ENCODE measurements around the gene LYST.
A peak's percentile ranks its signal among the peaks of the same experiment; 100 is the strongest.

LYST gene

DNA sequence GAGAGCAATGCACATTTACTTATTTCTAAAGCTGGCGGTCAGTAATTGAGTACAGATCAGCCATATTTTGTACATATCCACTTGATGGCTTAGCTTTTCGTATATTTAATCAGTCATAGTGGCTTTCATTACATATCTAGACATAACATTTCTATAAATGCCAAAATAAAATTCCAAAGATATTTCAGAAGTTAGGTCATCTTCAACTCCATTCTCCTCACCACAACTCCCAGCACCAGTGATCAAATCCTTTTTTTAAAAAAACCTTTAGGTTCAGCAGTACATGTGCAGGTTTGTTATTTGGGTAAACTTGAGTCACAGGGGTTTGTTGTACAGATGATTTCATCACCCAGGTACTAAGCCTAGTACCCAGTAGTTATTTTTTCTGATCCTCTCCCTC, 163.2 kb downstream of the LYST start:
- no peak for DNase-seq

DNA sequence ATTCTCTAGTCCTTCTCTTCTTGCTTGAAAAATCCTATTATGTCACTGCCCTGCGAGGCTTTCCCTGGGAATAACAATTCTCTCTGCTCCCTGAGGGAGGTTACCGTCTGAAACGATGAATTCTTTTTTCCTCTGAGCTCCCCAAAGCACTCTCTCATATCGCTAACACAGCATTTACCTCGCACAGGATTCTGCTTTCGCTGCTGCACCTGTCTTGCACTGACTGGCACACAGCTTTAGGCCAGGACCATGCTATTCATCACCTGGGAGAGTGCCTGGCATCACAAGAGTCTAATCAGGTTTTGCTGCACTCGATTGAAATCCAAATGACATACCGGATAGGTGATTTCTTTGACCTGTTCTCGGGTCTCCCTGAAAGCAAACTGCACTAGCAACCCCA, 164.3 kb downstream of the LYST start:
- no peak for DNase-seq

DNA sequence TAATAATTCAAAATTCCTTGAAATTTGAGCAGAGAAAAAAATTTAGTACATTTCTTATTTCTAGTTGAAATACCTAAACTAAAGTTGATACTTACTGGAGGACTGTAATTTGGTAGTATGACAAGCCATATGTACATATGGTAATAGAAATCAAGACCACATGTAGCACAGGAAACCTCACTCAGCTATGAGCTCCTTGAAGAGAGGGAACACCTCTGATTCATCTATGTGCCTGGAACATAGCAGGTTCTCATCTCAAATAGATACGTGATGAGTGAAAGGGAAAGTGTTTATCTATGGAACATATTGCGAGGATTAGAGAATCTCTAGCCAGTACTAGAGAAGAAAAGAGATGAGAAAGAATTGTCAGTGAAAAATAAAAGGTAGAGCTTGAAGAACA, 169.2 kb downstream of the LYST start:
- DNase-seq, result peak; percentile 8

DNA sequence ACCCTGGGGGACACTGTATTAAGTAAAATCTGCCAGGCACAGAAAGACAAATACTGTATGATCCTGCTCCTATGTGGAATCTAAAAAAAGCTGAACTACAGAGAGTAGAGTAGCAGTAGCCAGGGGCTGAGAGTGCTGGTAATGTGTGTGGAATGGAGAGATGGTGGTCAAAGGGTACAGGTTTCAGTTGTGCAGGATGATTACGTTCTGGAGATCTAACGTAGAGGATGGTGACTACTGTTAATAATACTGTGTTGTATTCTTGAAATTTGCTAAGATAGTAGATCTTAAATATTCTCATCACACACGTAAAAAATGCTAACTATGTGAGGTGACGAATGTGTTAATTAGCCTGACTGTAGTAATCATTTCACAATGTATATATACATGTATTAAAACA, 177.3 kb downstream of the LYST start:
- DNase-seq, result no peak

DNA sequence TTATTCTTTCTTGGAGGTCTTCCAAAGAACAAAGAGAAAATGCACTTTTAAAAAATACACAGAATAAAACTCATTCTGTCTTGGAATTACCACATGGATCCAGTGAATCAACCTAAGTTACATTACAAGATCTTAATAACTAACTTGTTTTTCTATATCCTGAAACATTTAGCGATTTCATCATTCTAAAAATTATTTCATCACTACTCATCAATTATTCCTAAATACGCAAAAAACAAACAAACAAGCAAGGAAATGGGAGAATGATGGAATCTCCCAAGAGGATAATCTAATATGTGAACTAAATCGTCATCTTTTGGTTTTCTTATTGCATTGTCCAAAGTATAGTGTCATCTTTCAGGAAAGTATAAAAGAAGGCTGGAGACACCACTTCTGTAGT, 178.6 kb downstream of the LYST start:
- no peak for DNase-seq

DNA sequence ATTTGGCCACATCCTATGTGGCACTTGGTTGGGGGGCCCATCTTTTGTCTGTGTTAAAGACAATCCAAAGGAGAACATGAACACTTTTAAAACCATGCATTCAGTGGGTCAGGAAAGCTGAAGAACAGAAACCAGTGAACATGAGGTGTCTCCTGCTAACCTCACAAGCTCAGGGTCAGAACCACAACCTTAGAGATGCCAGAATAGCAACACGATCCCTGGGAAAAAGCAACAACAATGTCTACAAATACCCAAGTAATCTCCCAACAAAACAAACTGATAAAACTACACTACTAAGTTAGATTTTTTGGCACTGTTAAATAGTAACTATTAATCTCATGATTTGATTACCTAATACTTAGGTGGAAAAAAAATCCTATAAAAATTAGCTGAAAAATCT, 183.1 kb downstream of the LYST start:
- no peak for DNase-seq

DNA sequence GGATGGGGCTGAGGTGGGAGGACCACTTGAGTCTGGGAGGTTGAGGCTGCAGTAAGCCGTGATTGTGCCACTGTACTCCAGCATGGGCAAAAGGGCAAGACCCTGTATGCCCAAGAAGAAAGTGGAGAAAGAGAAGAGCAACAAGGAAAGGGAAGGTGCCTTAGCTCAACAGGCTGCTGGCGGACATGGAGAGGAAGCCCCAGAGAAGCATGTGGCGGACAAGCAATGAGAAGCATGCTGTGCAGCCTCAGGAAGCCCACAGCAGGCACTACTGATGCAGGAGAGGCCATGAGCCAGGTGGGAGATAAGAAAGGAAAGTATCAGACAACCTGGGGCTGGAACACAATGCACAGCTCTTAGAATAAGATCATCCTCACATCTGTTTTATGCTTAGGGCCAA, 184.5 kb downstream of the LYST start:
- no peak for DNase-seq

DNA sequence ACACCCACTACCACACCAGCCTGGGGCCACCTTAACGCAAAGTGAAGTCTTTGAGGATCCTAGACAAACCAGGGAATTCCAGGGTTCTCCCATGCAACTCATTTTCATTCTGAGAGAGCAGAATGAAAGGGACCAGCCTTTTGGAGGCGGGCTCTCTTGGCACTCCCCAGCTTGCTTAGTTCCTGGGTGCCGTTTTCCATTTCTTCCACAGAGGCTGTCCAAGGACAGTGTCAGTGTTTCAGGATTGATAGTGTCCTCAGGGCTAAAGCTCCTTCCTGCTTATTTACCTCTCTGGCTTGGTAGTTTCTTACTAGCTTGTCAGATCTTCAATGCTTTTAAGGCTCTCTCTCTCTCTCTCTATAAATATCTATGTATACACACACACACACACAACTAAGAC, 187.1 kb downstream of the LYST start:
- no peak for DNase-seq

DNA sequence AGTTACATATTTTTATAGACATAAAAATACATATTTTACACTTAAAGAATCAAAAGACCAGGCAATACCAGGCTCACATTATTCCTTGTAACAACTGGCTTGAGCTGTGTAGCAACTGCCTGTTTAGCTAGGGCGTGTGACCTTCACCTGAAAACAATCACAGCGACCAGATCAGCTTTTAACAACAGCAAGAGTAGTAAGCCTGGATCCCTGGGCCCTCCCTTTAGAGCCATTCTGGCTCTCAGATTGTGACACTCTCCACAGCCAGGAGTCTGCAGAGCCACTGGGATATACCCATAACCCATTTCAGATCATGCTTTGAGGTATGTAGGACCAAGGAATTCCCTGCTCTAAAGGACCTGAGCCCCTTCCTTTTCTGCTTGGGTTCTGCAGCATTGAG, 187.7 kb downstream of the LYST start:
- no peak for DNase-seq

DNA sequence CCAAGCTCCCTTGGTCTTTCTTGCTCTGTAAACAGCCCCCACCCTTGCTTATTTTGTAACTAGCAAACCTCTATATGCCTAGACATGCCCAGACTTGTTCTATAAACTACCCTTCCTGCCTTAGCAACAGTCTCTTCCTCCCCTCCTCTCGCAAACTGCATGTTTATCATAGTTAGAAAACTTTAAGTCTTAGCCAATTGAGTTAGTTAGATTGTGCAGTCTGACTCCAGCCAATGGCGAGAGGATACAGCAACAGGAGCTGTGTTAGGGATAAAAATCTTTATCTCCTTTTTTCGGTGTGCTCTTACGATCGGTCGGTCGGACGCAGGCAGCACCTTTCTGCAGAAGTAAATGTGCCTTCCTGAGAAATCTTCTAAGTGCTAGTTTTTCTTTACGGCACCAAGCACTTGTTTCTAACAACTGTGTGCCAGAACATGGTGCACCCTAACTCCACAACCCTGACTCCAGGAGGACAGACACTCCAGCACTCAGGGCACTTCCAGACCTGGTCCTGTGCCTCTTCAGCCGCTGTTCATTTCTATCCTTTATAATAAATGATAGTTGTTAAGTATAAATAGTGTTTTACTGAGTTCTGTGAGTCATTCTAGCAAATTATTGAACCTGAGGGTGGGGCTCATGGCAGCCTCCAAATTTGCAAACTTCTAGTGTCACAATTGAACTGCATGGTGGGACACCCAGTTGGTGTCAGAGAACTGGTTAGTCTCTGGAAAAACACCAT, 191.4 kb downstream of the LYST start:
- DNase-seq, result no peak

DNA sequence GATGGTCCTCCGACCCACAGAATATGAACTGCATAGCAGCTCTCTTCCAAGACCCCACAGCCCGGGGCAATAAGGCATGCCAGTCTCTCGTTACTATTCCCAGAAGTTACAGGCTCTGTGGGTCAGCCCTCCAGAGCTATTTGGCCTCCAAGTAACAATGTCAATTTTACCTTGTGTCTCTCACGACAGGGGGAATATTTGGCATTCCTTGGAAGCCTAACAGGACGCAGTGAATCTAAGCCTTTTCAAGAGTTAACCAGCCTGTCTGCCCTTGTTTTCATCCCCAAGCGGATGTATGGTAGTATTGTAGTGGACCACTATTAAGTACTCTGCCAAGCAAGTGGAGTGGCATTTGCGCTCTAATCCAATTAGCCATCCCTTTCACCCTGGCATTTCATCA, 192.7 kb downstream of the LYST start:
- DNase-seq, result no peak

DNA sequence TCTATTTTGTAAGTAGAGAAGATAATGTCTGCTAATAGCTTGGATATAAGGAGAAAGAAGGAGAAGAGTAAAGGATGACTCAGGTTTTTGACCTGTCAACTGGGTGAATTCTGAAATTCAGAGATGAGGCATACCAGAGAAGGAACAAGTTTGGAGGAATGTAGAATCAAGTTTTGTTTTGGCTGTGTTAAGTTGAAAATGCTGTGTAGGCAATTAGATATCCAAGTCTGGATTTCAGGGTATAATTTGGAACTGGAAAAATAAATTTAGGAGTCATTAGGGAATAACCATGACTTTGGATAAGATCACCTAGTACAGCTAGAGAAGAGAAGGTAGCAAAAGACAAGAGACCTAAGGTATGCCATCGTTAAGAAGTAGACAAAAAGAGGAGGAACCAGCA, 194.7 kb downstream of the LYST start:
- no peak for DNase-seq

DNA sequence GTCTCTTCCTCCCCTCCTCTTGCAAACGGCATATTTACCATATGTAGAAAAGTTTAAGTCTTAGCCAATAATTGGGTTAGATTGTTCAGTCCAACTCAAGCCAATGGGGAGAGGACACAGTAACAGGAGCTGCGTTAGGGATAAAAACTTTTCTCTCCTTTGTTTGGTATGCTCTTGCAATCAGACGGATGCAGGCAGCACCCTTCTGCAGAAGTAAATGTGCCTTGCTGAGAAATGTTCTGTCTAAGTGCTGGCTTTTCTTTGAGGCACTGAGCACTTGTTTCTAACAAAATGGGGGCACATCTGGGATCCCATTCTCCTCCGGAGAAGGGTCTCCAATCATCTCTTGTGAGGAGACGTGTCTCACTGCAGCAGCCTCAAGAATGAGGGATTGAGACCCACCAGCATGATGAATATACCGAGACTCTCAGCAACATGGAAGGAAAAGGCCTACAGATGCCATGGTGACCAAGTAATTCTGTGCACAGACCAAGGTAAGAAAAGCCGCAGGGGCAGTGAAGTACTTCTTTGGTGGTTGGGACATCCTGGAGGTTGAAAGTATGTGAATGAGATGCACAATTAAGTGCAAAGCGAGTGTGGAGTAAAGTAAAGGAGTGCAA, 196.4 kb downstream of the LYST start:
- no peak for DNase-seq

DNA sequence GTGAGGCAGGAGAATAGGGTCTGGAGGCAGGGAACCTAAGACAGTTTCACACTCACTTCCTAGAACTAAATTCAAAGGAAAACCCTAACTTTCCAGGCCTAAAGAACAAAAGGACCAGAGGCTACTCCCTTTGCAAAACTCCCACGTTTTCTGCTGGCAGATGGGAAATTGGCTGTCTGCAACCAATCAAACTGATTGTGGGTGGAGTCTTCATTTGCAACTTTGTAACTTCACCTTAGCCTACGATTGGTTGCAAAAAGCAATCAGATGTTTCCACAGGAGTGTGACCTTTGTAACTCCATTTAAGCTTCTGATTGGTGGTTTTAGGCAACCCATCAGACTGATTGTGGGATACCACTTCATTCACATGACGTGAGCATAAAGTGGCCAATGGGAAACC, 197.4 kb downstream of the LYST start:
- DNase-seq, result no peak

DNA sequence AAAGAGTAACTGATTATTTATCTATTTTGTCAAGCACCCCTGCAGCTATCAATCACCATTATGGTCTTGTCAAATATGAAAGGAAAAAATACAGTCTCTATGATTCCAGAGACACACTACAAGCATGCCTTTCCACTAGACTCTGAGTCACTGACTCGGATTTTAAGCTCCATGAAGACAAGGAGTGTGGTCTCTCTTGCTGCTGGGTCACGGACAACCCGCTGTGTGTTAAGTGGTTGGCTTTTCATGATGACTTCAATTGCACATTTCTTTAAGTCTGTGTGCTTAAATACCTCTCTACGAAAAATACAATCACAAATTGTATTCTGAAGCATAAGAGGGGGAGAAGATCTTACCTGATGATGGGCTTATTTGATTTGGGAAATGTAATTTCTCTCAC, 203.1 kb downstream of the LYST start:
- DNase-seq, result no peak

DNA sequence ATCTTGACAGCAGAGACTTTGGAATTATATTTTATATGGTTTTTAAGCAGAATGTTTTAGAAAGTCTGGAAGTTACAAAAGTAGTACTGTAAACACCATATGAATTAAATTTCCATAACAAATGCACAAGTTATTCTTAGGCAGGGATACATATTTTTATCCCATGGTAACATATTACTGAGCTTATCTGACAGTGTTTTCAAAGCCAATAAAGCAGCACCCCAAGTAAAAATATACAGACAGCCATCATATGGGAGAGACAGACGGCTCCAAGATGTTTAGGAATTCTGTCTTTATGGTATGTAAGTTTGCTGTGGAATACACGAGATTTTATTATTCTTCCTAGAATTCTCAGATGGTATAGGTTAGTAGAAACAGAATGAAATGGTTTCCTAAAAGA, 205.1 kb downstream of the LYST start:
- DNase-seq, result no peak

DNA sequence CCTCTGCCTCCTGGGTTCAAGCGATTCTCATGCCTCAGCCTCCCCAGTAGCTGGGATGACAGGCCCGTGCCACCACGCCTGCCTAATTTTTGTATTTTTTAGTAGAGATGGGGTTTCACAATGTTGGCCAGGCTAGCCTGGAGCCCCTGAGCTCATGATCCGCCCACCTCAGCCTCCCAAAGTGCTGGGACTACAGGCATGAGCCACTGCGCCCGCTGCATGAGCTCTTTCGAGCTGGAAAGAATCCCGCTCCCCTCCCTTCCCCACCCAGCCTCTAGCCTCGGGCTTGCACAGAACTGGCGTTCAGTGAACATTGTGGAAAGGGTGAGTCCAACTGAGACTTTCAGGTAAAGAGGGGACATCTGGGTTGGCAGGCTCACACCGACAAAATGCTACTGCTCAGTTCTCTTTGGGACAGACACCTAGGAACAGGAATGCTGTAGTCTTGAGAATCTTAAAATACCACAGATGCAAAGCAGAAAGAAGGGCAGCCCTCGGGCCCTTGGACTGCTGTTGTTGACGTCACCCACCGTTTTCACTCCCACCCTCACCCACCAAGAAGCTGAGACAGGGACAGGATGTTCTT, 207.4 kb downstream of the LYST start:
- no peak for DNase-seq

DNA sequence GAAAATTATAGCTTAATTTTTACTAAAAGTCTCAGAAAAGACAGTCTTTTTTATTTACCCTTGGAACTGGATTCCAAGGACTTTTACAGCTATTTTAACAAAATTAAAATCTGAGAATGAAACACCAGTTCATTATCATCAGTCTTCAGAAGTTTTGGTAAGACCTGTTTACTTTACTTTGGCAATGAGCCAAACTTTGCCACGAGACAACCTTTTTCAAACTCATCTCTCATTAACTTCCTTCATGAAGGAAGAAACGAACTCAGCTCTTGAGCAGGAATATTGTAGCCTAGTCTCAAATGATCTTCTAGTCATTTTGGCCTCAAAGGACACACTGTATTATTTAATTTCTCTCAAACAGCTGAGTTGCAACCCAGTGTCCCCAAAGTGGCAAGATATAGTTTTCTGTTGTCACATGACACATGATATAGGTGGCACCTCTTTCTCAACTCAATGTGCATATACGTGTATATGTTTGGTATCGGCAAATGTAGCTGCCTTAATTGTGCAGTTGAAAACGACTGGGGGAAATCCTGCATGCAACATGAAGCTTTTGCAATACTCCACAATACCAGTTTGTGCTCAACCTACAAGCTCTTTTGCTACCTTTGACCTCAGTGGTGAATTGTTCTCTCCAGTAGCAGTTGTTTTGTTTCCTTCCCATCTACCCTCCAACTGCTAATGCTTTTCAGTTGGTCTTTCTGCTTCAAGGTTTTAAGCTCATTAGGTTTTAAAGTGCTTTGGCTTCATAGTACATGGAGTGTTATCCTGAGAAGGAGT, 208.8 kb downstream of the LYST start:
- DNase-seq, result no peak

DNA sequence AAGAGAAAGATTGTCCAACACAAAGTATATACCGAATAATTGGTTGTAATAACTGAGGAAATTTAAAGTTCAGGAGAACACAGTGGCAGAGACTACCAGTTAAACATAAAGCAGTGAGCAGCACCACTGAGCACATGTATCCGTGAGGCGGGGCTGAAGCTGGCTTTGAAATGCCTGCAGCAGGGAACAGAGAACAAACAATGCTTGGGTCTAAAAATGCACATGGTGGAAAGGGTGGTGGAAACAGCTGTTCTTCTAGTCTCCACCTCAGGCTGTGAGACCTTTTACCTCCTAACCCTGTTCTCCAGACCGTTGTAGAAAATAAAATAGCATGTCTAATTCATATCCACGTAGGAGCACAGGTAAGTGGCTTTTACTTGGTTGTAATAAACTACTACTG, 209.4 kb downstream of the LYST start:
- no peak for DNase-seq

DNA sequence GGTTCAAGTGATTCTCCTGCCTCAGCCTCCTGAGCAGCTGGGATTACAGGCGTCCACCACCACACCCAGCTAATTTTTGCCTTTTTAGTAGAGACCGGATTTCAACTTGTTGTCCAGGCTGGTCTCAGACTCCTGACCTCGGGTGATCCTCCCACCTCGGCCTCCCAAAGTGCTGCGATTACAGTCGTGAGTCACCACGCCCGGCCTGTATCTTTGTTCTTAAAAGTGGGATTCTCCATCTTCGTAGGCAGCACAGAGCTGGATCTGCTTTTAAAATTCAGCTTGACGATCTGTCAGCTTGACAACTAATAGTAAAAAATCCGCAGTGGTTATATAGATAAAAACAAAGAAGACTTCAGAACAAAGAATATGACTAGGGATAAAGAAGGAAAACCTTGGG, 214.3 kb downstream of the LYST start:
- DNase-seq, result no peak

DNA sequence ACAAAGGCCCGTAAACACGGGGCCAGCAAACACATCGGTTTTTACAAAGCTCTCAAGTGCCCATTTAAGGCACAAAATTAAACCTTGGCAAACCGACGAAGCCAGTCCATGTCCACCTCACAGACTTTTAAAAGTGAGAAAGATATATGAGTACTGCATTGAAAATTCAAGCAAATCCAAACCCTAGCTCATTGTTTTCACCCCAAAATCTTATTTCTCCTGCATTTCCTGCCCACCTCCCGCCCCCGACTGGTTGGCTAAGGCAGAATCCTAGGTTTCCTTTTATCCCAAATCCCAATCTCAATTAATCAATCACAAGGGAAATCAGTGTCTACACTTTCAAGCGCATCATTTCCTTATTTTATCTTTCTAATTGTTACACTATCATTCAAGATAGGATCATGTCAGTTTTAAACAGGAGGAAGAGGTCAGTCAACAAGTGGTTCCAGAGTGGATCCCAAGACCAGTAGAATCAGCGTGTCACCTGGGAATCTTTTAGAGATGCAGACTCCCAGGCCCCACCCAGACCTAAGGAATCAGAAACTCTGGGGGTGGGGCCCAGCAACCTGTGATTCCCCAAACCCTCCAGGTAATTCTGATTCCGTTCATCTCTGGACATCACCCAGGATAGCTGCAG, 215.4 kb downstream of the LYST start:
- no peak for DNase-seq

DNA sequence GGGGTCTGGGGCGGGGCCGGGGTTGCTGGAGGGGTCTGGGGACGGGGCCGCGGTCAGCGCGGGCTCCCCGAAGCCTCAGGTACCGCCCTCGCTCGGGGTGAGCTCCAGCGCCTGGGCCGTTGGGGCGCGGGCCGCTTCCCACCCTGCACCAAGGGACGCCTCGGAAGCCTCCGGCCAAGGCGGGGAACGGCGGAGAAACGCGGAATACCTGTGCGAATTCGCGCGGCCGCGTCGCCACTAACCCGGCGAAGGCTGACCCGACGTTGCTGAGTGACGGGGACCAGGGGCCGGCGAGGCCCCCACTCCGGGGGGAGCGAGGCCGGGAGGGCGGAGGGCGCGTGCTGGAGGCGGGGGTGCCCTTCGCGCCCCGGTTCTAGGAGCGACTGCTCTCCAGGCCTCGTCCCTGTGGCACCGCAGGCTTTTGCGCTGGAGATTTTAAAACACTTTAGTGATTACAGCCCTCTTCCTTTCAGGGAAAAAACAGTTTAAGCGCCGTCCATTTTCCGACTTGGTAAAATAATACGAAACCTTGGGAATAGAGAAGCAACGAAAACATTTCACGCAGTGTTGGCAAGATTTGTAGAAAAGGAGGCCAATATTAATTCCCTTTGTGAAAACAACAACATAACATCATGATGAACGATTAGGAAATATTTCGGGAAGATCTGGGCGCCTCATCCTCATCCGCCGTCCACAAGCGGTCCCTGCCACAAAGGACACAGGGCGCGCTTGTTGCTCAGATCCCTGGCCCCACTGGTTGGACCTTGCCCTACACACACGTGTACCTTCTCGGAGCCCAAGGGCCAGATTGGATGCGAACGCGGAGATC, 216.2 kb downstream of the LYST start:
- no peak for DNase-seq

Data from stimulated activated CD4-positive, alpha-beta T cell treated with anti-CD3 and anti-CD28 coated beads, Interleukin-1b, Interleukin-23, amount 100 ng/mL, for 48 hours (primary cell).